ENCODE measurements around the gene VANGL2.

VANGL2 gene

DNA sequence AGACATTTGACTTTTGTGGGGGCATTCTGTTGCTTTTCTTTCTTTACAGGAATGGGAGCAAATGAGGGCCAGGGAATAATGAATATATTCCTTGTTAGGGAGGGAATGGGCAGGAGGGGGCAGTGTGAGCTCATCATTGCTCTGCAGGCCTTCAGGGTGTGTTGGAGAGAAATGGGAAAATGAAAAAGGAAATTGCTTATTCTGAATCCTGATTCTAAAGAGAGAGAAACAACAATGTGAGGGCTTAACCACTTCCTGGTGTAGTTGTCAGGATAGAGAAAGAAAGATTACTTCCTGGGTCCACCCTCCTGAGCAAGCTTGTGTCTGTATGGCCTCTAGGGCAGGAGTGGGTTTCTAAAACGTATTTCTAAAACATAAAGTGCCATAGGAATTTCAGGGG, 28.3 kb downstream of the VANGL2 start:
- no peak for DNase-seq (ENCODE audit: low read depth)

DNA sequence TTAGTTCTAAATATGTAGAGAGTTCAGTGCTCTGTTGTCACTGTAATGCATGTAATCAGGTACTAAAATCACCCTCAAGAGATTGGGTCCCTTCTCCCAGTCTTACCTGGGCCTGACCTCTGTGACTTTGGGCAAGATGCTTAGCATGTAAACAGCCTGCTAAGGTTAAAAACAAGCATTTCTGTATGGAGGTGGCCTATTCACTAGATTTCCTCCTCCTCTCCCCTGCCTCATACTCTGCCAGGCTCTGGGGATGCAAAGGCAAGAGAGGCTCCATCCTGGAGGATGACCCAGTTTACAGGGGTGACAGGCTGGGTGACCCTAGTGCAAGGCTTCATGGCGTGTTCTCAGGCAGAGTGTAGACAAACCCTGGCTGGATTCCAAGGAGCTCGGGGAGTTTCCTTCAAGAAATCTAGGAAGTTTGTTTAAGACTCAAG, 28.8 kb downstream of the VANGL2 start:
- no peak for DNase-seq (ENCODE audit: low read depth)

DNA sequence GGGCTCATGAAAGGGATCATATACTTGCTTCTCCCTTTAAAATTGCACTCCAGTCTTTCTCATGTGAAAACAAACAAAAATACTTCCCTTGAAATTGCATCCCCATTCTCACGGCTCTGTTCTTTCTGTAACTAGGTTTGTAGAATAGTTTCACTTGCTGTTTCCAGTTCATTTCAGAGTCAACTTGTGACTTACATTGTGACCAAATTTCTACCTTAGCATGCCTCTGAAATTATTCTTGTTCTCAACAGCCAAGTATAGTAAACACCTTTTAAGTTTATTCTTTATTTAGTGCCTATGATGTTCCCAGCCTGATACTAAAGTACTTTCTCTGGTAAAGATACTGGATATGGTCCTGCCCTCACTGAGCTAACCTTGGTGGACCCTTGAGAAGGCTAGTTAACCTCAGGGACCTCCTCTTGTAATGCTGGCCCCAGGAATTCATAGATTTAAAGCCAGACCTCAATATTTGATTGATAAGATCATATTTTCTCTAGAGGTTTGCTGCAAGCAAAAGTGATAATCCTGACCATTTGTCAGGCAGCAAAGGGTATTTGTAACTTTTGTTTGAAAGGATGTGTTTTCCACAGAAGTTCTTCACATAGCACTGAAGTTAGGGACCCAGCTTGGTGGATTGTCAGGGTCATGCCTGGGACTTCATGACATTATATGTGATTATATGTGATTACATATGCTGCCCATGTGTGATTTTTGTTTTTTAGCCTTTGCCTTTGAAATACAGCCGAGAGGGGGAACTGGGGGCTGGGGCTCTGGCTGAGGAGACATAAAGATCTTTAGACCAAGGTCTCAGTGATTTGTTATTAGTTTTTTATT, 29.6 kb downstream of the VANGL2 start:
- DNase-seq (ENCODE audit: low read depth): no peak

DNA sequence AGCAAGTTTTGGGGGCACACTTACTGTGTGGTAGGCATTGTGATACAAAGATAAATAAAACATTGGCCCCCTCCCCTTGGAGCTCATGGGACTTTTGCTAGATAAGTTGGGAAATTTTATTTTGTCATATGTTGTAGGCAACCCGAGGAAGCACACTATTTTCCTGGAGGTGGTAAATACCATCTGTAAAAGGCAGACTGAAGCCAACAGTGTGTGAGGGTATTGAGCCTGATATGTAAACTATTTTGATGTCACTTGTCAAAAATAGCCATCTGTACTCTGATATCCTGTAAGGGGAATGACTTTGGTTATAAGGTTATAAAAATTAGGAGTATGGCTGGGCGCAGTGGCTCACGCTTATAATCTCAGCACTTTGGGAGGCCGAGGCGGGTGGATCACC, 30.6 kb downstream of the VANGL2 start:
- no peak for DNase-seq (ENCODE audit: low read depth)

DNA sequence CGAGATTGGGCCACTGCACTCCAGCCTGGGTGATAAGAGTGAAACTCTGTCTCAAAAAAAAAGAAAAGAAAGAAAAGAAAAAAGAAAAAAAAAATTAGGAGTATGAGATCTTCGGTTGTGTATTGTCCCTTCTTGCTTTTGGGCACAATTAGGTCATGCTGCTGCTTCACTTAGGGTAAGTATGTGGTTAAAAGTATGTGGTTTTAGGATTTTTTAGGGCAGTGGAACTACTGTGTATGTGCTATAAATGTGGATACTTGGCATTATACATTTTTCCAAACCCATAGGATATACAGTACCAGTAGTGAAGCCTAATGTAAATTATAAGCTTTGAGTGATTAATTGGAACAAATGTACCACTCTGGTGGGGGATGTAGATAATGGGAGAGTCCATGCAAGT, 31.2 kb downstream of the VANGL2 start:
- DNase-seq (ENCODE audit: low read depth): no peak

DNA sequence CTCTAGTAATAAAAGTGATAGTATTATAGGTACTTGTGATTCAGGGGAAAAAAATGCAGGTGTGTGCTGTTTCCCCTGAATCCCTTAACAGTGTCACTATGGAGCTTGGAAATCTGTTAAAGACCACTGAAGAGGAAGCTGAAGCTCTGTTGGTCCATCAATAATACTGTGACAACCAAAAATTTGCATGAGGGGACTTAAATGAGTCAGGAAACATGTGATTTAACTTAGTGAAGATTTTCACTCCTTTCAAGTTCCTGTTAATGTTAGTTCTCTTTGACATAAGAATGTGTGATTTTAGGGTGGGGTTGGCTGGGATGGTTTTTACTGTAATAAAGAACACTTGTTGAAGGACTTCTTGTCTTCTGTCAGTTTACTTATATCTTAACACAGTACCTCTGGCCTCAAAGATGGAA, 32.0 kb downstream of the VANGL2 start:
- DNase-seq (ENCODE audit: low read depth): no peak

DNA sequence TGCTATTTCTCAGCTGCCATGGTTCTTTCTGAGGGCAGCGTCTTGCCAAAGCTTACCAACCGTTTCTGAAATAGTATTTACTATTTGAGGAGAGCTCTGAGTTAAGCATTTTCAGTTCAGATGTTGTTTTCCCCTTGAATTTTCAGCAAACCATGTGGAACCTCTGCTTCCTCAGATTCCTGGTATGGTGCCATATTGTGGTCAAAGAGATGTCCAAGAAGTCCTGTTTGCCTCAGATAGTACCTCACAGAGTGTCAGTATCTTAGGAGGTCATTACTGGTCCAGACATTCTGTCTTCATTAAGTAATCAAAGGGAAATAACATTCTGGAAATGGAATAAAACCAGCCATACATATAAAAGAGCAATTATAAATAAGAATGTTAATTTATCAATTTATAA, 36.6 kb downstream of the VANGL2 start:
- no peak for DNase-seq (ENCODE audit: low read depth)

DNA sequence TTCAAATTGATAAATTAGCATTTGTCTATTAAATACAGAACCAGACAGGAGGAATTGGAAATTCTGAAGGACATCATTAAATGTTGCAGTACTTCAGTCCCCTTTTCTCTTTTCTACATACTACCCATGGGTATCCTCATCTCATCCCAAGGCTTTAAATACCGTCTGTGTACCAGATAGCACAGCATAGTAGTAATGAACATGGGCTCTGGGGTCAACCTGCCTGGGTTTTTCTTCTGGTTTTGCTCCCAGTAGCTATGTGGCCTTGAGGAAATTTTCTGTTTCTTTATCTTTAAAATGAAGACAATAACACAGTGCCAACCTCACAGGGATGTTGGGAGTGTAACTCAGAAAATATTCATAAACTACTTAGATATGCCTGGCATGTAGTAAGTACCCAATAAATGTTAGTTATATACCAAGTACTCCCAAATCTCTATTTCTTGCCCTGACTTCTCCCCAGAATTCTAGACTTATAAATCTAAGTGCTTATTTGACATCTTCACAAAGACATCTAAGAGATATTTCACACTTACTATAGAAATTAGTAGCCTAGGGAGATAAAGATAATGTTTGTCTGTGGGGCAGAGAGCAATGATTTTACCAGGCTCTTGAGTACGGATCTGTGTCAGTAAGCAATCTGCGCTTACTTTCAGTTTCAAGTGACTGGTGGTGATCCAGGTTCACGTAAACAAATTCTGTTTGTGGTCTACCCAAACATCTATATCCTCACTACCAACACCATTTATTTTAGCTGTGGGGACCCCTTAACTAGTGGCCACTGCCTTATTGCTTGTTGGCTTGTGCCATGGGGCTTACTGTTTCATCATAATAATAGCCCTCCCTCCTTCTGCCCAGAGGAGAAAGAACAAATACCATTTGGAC, 37.3 kb downstream of the VANGL2 start:
- DNase-seq (ENCODE audit: low read depth): no peak

DNA sequence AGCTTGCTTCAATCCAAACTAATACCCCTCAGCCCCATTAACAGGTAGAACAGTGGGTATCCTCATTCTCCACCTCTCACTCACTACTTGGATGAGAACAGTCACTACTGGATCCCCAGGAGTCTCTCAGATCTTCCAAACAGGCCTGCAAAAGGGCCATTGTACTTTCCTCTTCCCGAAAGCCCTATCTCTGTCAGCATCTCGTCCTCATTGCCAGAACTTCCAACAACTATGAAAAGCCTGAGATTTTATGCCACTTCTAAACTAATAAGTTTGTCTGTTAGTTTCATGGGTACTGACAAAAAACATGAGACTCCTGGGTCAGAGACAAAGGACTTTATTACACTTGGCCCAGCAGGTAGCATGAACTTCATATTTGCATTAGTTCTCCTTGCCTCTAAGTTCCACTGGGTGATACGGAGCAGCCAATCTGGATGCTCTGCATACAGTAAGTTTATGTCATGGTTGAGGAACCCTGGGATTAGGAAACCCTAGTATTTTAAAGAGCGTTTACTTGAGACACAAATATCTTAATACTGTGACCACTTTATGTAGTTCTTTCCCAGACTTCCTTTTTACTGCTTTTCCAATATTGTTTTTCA, 38.1 kb downstream of the VANGL2 start:
- DNase-seq (ENCODE audit: low read depth): no peak

DNA sequence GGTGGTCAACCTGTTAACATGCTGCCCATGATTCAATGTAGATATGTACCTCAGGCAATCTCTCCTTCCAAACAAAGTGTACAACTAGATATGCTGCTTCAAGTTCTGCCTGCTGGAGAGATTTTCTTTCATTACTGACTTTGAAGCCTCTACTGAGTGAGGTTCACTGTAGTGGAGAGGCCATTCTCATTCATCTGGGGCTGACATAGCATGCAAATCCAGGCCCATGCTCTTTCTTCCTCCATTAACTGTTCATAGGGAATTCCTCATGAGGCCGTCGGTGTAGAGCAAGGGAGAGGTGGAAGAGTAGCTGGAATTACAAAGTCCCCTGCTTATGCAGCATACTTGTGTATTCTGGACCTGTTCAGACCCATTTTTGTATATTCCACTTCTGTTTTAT, 38.6 kb downstream of the VANGL2 start:
- no peak for DNase-seq (ENCODE audit: low read depth)

DNA sequence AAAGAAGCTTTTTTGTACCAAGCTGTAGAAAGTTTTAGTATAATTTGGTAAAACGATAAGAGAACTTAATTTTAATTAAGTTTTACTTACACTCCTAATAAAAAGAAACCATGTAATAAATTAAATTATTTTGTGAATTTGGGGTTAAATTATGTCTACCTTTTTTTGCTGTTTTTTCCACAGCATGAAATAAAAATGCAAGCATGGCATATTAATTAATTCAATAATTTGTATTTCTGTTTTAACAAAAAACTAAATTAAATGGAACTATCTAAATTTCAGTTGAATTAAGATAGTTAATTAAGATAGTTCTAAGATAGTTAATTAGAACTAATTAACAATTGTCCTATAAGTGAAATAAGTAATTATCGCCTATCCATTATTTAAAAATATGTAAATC, 39.4 kb downstream of the VANGL2 start:
- no peak for DNase-seq (ENCODE audit: low read depth)

DNA sequence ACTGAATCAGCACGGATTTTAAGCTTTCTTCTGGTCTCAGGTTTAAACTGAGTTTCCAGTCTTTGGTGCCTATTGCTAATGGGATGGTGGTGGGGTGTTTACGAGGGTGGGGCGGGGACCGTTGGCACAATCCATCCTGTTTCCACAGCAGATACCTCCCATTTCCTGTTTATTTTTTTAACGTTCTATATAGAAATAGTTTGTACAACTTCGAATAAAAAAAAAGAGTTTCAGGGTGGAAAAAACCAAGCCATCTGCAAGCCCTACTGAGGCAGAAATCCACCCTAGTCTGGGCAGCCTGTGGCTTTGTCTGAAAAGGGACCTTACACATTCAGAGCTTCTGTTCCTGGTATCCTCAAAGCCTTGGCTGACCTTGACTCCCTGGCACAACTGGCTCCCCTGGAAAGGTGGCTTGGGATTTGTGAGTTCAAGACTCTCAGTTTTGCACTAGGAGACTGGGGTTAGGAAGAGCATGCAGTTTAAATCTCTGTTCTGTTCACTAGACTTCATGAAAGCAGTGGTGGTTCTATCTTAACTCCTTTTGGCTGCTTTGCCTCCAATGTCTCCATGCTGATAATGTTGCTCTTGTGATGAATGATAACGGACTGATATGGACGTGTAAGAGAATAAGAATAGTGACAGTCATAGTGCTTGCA, 46.7 kb downstream of the VANGL2 start:
- DNase-seq (ENCODE audit: low read depth): no peak

DNA sequence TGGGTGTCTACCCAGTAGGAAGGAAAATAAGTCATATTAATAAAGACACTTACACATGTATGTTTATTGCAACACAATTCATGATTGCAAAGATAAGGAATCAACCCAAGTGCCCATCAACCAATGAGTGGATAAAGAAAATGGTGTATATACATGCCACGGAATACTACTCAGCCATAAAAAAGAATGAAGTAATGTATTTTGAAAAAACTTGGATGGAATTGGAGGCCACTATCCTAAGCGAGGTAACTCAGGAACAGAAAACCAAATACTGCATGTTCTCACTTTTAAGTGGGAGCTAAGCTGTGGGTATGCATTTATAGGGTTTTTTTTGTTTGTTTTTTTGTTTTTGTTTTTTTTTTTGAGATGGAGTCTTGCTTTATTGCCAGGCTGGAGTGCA, 49.1 kb downstream of the VANGL2 start:
- no peak for DNase-seq (ENCODE audit: low read depth)

DNA sequence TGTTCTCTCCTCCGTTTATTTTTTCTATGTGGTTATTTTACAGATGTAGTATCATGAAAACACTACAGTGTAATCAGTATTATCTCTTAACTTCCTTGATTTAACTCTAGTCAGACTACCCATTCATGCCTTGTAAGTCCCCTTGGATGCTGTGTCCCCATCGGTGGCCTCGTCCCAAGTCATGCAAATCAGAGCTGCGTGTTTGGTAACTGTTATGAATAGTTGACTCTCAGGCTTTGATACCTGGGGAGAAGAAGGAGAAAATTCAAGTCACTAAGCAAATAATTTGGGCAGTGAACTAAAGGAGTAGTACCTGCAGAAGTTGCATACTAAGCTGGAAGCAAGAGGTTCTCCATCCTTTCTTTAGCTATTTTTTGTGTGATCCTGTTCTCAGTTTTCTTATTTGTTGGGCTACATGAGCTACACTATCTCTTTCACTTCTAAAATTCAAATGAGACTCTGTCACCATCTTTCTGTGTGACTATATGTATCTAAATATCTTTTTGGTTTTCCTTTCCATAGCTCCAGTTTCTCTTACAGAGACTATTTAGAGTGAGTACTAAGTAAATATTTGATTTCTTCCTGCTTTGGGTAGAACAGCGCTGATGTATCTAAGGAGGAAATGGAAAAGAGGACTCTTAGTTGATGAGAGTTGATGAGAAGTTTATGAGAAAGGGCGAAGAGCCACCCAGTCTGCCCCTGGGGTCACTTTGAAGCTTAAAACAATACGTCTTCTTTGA, 50.9 kb downstream of the VANGL2 start:
- no peak for DNase-seq (ENCODE audit: low read depth)

DNA sequence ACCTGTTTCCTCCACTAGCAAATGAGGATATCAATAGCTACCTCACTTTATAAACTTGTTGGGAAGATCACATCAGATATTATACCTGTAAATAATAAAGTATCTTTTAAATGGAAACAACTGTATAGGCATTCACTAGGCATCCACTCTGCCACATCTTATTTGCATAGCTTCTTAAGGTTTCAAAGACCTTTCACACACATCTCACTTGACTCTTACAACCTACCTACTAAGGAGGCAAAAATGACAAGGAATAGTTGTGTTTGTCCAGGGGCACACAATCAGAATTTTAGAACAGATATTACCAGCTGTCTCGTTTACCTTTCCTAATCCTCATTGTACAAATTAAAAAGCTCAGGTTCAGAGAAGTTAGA, 51.5 kb downstream of the VANGL2 start:
- no peak for DNase-seq (ENCODE audit: low read depth)

DNA sequence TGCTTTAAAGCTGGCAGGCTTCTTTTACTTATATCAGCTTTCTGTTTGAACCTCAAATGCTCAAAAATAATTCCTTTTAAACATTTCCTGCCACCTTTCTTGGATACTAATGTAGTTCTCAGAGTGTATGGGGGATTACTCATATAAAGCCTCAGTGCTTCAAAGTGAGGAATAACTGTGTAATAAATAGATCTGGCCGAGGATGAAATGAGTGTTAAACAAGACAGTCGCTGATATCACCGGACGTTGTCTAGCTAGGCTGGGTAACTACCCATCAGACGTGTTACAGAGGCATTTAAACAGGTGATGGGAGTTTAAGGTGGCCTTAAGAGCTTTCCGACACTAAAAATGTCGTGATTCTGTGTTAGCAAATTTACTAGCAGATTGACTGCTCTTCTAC, 53.1 kb downstream of the VANGL2 start:
- no peak for DNase-seq (ENCODE audit: low read depth)

DNA sequence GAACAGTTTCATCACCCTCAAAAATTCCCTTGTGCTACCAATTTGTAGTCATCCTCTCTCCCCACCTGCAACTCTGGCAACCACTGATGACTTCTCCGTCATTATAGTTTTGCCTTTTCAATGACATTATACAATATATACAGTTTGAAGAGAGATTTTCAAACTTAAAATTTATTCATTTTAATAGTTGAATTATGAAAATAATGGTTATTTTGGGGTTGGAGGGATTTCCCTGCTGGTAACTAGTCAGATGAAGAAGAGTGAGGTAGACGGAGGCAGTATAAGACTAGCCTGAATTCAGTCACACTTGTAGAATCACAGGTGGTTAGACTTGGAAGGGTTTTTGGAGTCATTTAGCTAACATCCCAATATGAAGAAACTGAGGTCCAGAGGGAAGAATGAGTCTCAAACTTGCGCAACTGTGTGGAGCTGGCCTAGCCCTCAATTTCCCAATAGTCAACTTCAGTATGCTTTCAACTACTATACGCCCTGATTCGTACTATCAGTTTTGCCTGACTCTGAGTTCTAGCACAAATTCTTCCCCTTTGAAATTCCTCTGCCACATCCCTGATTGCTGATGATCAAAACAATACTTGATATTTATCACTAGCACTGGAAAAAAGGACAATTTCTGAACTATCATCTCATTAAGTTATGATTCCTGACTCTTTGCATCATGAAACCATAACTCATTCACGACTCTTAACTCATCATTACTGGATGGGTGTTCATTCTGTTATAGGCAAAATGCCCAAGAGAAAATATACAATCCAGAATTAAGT, 54.2 kb downstream of the VANGL2 start:
- DNase-seq (ENCODE audit: low read depth): no peak

DNA sequence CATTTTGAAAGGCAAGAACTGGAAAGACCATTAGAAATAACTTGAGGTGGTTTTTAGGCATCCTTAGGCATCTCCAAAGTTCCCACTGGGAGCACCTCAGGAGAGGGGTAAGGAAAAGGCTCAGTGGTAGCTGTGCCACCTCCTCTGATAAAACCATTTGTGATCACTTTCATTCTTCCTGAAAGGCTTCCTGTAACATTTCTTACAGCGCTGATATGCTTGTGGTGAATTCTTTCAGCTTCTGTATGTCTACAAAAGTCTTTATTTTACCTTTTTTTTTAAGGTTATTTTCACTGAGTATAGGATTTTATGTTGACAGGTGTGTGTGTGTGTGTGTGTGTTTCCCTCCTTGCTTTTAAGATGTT, 54.8 kb downstream of the VANGL2 start:
- no peak for DNase-seq (ENCODE audit: low read depth)

DNA sequence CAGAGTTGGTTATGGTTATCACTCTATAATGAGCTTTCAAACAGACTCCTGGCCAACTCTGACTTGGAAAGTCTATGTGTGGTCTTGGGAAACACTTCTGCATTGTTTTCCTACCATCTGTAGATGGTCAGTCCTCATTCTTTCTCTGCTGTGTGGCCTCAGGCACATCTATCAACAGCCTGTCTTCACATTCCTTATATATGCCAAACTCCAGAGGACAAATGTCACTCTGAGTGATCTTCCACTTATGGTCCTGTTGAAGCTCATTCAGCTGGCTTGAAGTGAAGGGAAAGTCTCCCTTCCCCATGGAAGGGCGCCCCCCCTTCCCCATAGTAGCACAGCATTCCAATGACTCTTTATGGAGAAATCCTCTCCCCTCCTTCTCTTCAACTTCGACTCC, 58.7 kb downstream of the VANGL2 start:
- DNase-seq (ENCODE audit: low read depth): no peak

DNA sequence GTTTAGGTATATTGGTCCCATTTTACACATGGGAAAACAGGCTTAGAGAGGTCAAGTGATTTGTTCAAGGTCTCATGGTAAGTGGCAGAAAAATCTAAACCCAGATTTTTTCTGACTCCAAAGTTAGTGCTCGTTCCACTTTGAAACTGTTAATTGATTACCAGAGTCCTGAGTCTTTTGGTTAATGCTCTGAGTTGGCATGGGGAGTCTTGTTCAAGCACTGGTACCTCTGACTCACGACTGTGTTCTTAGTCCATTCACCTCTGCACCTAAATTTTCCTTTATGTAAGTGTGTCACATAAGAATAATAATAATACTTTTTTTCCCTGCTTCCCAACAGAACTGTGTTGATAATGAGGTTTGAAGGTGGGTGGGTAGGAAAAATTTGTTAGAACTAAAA, 59.3 kb downstream of the VANGL2 start:
- DNase-seq (ENCODE audit: low read depth): no peak

DNA sequence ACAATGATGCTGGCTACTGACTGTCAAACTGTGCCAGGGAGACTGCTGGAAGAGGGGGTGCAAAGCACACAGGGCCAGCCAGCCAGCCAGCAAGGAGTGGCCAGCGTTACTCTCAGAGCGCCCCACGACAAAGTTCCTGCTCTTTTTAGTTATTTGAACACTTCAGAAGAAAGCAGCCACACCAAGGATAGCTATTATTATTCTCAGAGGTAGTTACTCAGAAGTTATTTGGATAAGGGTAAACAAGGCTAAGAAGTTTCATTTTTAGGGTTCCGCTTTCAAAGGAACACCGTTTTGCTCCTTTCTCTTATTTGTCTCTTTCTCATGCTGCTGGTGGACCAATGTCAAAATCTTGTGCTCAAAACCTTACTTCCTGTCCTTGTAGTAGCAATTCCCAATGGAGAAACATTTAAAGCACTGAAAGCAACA, 59.9 kb downstream of the VANGL2 start:
- no peak for DNase-seq (ENCODE audit: low read depth)

All from activated T-cell treated with anti-CD3 and anti-CD28 coated beads for 1 hour (primary cell).